Measurements from ENCODE around the gene SERAC1.

Gene SERAC1

DNA sequence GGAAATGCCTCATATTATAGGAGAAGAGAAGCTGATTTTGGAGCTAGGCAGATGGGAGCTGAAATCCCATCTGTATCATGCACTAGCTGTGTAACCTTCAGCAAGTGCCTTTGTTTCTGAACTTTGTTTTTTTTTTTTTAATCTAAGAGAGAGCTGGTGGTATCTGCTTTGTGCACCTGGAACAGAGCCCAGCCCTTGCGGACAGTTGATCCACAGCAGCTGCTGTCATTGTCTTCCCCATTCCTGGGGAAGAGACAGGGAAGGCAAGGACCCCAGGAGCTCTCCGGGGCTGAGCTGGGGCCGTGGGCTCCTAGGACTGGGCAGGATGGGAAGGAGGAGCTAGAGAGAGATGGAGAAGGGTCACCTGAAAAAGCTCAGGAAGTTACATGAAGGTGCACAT, 94.3 kb downstream of the SERAC1 start:
- DNase-seq: no peak

DNA sequence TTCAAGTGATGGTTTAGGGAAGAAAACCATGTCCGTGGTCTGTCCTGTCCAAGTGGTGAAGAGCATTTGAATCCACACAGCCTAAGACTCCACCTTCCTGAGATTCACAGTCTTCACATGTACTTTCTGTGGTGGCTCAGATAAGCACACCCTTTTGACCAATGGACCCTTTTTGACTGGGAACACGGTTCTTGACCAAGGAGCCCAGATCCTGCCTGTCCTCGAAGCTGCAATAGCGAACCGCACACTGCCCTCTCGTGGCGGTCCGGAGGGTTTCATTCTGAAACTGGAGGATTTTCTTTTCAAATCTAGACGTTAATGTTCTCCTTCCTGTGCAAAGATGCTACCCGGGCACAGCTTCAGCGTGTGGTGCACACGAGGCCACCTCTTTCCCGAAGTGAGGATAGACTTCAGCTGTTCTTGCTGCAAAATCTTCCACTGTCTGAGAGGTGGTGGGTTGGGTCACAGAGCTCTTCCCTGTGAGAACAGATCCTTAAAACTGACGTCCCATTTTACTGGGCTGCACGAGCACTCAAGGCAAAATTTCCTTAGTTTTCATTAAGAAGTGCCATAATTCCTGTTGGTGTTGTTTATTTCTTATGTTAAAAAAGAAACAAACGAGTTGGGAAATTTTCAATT, 95.9 kb downstream of the SERAC1 start:
- peak; percentile 27 for DNase-seq

DNA sequence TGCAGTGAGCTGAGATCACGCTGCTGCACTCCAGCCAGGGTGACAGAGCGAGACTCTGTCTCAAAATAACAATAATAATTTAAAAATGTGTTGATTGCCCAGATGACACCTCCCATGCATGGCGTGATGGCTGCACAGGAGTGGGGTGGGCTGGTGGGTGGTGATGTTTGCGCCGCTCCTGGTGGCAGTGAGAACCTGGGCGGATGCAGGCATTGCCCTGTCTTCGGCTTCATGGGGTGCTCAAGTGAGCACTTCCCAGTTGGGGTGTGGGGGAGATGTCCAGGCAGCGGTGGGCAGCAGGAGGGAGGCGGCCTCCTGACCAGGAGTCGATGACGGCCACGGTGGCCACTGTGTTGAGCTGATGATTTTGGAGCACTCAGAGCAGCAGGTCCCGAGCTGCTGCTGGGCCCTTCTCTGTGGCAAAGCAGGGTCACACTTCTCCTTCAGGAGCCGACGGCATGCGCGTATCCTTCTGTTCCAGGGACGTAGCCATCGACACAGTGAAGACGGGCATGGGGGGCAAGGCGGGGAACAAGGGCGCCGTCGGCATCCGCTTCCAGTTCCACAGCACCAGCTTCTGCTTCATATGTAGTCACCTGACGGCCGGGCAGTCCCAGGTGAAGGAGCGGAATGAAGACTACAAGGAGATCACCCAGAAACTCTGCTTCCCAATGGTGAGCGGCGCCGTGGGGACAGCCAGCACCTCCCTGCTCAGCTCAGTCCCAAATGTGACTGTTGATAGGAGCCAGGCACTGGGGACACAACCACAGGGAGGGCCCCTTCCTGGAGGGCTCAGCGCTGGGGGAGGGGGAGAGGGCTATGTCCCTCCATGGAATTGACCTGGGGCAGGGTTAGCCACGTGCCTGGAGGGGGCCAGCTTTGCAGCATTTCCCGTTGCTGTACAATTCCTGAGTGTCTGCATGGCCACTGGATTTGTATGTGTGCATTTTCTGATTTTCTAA, 96.7 kb downstream of the SERAC1 start:
- DNase-seq: no peak

DNA sequence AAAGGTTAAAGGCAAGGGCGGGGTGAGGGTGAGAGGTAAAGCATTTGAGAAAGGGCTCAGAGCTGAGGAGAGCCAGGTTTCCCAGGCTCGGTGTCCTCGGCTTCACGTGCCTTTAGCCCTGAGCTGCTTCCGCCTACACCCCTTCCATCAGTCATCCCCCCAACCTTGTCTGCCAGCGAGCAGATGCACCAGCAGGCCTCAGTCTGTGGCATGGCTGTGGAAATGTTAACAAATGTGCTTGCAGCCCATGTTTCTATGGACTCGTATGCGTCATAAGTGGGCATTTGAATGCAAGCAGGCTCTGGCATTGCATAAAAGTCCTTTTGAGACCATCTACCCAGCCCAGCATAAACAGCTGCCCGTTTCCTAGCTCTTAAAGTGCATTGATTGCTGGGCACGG, 97.5 kb downstream of the SERAC1 start:
- DNase-seq: no peak

DNA sequence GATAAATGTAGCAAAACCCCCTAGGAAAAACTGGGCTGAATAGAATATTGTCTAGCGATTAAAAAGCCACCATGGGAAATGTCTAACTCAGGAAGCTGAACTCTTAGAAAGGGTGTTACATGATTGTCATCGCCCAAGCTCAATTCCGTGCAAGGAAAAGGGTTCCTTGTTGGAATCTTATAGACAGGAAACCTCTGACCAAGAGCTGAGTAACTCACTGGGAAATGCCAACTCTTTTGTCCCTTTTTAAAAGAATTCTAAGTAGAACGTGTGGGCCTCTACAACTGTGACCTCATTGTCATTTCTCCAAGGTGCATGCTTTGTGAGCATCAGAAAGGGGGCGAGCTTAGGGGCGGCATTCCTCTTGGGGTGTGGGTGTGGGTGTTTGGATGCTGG, 98.3 kb downstream of the SERAC1 start:
- DNase-seq: no peak

DNA sequence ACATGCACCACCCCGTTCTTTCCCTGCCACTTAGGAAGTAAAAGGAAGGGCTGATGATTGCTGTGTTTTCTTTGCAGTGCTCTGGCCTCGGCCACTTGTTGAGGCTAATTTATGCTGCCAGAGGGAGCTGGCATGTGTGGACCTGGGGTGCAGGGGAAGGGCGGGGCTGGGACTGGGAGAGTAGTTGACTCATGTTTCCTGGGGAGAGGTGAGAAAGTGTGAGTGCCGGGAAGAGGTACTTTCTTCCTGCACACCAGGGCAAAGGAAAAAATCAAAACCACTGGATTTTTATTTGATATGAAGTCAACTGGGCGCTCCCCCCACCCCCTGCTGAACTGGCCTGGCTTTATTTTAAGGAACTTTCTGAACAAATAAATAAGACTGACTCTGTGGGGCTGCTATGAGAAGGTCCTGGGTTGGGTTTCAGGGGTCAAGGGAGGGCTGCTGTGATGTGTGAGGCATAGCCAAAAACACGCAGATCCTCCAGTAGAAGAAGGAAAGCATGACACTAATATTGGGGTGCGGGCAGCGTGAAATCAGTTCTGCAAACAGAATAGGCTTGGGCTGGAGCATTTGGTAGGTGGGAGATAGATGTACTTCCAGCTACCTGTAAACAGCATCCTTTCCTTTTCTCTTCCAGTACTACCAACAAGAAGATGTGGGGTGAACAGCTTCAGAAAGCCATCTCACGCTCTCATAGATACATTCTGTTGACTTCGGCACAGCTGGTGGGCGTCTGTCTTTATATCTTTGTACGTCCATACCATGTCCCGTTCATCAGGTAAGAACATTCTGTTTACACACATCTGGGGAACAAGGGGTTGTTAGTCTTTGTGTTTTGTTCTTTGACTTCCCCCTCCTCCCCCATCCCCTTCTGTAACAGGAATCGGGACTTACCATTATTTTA, 98.9 kb downstream of the SERAC1 start:
- no peak for DNase-seq

DNA sequence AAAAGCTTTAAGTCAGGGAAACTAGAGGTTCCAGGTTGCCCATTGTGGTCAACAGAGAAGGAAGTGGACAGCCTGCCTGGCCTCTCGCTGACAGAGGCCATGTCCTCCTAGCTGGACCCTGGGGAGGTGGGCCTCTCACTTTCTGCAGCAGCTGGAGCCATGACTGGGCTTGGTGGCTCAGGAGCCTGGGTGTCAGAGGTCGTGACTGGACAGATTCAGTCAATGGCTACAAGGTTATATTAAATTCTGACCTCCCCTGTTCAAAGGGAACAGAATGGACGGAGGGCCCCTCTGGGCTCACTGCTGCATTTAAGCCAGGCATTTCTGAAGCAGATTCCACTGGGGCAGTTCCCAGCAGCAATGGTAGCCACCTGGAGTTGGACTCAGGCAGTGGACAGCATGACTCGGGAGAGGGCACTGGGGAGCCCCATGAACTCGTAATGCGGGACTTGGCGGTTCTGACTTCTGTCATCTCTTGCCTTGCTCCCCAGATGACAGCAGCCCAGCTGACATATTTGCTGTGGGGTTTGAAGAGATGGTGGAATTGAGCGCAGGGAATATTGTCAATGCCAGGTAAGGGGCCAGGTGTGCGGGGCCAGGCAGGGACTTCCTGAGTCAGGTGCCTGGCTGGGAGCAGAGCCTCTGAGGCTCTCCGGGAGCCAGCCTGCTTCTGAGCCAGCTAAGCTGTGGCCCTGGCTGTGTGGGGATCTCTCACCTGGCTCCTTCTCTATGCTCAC, 99.7 kb downstream of the SERAC1 start:
- no peak for DNase-seq

DNA sequence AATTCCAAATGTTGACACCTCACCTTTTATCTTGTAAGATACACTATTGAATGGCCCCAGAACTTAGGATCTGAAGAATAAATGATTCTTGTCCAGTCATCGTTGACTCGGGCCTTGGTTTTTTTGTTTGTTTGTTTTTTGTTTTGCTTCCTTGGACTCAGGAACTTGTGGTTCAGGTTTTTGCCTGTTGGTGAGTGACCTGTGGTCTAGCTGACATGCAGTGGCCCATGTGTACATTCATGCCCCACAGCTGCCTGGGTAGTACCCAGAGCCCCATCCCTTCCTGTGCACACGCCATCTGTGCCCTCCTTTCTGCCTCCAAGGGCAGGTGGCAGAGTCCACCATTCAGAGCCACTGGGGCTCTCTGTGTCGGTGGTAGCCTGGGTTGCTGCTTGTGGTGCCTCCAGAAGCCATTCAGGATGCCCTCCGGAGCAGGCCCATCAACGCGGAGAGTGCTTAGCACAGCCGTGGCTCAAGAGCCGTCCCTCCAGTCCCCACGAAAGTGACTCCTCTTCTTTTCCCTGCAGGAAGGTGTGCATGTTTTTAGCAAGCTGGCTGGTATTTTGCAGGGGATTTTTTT, 100.5 kb downstream of the SERAC1 start:
- DNase-seq: no peak

DNA sequence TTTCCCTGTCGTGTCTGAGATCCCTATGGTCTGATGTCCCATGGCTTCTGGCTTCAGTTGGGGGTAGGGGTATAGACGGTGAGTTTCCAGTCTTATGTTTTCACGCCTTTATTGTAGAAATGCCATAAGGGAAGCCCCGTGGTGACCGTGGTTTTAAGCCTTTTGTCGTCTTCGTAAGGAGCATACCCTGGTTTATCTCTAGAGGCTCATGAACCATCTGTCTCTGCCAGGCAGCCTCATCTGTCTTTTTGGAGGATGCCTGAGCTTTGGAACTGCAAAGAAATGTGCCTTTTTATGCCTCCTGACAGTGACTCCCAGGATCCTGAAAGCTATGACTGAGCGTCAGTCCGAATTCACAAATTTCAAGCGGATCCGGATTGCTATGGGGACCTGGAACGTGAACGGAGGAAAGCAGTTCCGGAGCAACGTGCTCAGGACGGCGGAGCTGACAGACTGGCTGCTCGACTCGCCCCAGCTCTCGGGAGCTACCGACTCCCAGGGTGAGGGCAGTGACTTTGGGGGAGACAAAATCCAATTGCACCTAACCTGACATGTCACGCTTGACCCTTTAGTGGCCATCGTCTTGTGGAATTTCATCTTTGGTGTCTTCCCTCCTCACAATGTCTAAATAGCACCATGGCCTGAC, 101.8 kb downstream of the SERAC1 start:
- no peak for DNase-seq

DNA sequence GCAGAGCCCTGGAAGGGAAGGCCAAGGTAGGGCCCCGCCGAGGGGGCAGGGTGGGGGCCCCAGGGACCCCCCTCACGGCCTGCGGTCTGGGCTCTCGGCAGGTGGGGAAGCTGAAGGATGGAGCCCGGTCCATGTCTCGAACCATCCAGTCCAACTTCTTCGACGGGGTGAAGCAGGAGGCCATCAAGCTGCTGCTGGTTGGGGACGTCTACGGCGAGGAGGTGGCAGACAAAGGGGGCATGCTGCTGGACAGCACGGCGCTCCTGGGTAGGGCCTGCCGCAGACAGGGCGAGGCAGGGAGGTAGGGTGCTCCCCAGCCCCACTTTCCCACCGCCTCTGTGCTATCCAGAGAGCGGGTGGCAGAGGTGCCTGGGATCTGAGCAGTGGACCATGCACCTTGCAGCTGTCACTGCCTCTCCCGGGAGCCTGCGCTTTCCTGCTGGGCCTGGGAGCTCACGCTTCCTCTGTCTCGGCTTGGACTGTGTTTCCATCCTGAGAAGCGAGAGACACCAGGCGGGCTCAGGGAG, 103.3 kb downstream of the SERAC1 start:
- no peak for DNase-seq

DNA sequence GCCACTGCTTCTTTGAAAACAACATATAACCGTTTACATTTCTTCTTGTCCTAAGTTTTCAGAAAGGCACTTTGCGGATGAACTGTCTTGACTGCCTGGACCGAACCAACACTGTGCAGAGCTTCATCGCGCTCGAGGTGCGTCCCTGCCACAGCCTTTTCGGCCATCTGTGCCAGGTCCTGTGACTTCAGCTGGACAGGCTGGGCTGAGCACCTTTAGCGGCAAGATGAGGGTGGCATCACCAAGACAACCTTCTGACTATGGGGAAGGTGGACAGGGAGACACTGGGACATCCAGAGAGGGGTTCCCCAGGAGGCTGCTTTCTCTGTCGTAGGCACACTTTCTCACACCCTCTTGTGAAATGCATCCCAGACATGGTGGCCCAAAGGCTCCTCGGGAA, 104.3 kb downstream of the SERAC1 start:
- no peak for DNase-seq

DNA sequence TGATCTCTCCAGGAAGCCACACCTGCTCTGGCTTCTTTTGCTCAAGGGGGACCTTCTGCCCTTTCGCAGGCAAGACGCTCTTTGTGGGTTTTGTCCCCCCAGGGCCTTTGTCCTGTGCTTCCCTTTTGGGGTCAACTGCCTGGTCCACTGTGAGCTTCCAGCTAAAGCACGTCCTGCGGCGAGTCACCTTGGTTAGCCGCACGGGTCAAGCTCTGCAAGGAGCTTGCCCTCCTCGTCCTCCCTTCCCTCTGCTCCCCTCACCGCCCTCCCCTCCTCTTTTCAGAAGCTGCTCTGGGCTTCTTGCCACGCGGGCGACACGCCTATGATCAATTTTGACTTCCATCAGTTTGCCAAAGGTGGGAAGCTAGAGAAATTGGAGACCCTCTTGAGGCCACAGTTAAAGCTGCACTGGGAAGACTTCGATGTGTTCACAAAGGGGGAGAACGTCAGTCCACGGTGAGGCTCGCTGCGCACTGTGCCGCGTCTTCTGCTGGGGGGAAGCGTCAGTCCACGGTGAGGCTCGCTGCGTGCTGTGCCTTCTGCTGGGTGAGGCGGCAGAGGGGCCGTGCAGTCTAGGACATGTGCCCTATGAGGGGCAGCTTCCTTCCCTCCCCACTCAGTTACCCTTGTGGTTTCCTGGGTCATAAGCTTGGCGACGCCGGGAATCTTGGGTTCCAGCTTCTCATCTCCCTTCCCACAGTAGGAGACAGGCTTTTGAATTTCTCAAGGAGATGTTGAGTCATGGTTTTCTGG, 106.2 kb downstream of the SERAC1 start:
- DNase-seq: no peak

DNA sequence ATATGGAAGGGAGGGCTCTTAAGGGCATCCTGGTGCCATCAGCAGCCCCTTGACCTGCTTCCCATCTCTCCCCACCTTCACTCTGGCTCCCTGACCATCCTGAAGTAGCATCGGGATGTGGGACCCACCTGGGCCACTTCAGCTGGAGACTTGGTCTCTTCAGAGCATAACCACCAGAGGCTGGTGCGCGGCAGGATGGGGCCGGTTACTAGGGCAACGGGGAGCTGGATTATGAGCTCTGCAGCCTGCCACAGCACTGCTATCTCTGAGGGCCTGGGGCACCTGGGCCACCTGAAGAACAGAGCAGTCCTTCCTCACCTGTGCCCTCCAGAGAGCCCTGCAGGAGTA, 106.7 kb downstream of the SERAC1 start:
- no peak for DNase-seq

DNA sequence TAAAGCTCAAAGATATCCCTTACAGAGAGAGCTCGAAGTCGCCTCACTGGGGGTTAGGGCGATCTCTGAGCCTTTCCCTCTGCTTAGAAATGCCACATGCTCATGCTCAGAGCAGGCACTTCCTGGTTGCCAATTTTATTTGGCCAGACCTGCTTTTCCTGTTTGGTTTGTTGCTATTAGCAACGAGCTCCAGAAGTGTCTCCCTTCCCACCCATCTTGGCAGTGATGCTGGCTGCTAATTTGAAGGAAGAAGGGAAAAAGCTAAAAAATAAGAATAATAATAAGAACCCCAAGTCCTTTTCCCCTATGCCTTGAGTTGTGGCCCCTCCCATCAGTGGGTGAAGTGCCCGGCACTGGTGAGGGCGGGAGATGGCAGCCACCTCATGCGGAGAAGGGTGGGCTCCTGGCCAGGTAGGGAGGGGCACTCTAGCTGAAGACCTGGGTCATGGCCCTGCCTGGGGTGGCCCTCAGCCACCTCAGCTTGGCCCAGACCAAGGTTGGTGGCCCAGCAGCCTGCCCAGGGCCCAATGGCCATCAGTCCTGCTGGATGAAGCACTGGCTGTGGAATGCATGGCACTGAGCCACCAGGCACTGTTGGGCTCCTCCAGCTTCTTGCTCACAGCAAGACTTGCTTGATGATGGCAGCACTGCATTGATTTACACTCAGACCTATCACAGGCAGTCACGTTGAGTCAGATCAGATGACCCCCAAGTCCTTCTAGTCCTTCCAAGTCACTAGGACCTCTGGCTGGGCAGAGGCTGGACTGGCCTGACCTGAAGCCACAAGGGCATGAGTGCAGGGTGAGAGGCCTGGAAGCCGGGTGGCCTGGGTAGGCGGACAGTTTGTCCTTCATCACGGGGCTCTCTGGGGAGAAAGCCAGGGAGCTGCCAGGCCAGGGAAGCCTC, 107.4 kb downstream of the SERAC1 start:
- DNase-seq: peak; percentile 15

Data from NCI-H526 treated with DMSO at 0.1 percent for 48 hours (cell line).